Activated T-cell treated with anti-CD3 and anti-CD28 coated beads, Interleukin-2, amount 50 U/mL, for 72 hours (primary cell): ENCODE data around the gene TAAR6. TPM values are rescaled to one million over a fixed set of nuclear protein-coding genes. Genes with fewer than 3 reads are reported as not detected.
A peak's percentile ranks its signal among the peaks of the same experiment; 100 is the strongest.
"Not testable (repeated sequence)": the region's sequence is repeated elsewhere in the genome, so short reads cannot be mapped to it uniquely, and the experiment has no call there.

ENCODE experiments used
- ATAC-seq, 2 donors: fragments of 150-1000 bp; cut with Tn5 transposase; replicated peaks in 1 of 2; 2 replicates each; pipeline ENCODE4 v1.10.0; 2021; ENCODE audit warnings: moderate library complexity in 2 of 2, mild to moderate bottlenecking in 1 of 2
- DNase-seq, 2 donors: peaks; one replicate each; pipeline ENCODE4 v3.0.0; 2021 to 2022; ENCODE audit warnings: mixed read lengths in 1 of 2
- H3K27ac Mint-ChIP-seq: one replicate; pipeline ENCODE4 v1.8.0; 2022; ENCODE audit warnings: mild to moderate bottlenecking, moderate library complexity, mixed read lengths
- H3K27me3 Mint-ChIP-seq: one replicate; pipeline ENCODE4 v1.8.0; 2022; ENCODE audit warnings: low read depth, mixed read lengths
- H3K36me3 Mint-ChIP-seq, 2 donors: one replicate each; pipeline ENCODE4 v1.8.0; 2022; ENCODE audit warnings: mixed read lengths in 2 of 2, mild to moderate bottlenecking in 1 of 2; ENCODE audit not compliant: insufficient read depth in 2 of 2
- H3K4me1 Mint-ChIP-seq: one replicate; pipeline ENCODE4 v1.8.0; 2022; ENCODE audit warnings: low read depth, mixed read lengths
- H3K4me3 Mint-ChIP-seq, 2 donors: one replicate each; pipeline ENCODE4 v1.8.0; 2022; ENCODE audit warnings: mild to moderate bottlenecking in 2 of 2, mixed read lengths in 2 of 2, moderate library complexity in 2 of 2
- H3K9me3 Mint-ChIP-seq, 2 donors: one replicate each; pipeline ENCODE4 v1.8.0; 2022; ENCODE audit warnings: mixed read lengths in 2 of 2
- total RNA-seq, 2 donors: library from RNA; stranded (reverse); gene quantifications; one replicate each; pipeline ENCODE4 v1.2.3, GENCODE V29; 2022

The TAAR6 gene
- total RNA-seq = not detected

GRCh38 chr6:132570221-132570777 is at the start of gene TAAR6:
TSS of gene TAAR6 (plus strand) at chr6:132570322. CDS start at chr6:132570322, 0 bp downstream.
- H3K36me3 Mint-ChIP-seq = no peaks in the 10 kb centered on the region
- DNase-seq (no peak), ATAC-seq (no peak)
- no peaks in the 10 kb centered on the region for H3K9me3 Mint-ChIP-seq
- peaks cover 31% of the 10 kb centered on the region for H3K27me3 Mint-ChIP-seq
- no peak within 1 kb of the TSS for H3K27ac Mint-ChIP-seq
- H3K4me1 Mint-ChIP-seq = no peaks in the 10 kb centered on the region
- H3K4me3 Mint-ChIP-seq = no peak within 1 kb of the TSS

GRCh38 chr6:132520953-132521352 is 49.2 kb upstream of the TAAR6 start:
- Mint-ChIP-seq H3K27ac (no peak overlapping the region), H3K4me1 (no peaks in the 10 kb centered on the region), H3K4me3 (no peak overlapping the region), H3K36me3 (no peaks in the 10 kb centered on the region), H3K27me3 (peaks cover 28% of the 10 kb centered on the region), H3K9me3 (no peaks in the 10 kb centered on the region)
- ATAC-seq (no peak), DNase-seq (no peak)

GRCh38 chr6:132524646-132525045 is 45.5 kb upstream of the TAAR6 start:
- Mint-ChIP-seq H3K9me3 (no peaks in the 10 kb centered on the region), H3K4me3 (no peak overlapping the region), H3K4me1 (no peaks in the 10 kb centered on the region), H3K27ac (no peak overlapping the region), H3K27me3 (peaks cover 21% of the 10 kb centered on the region), H3K36me3 (no peaks in the 10 kb centered on the region)
- no peak for ATAC-seq
- DNase-seq = no peak

- Mint-ChIP-seq H3K27ac (no peak overlapping the region), H3K36me3 (no peaks in the 10 kb centered on the region), H3K27me3 (peaks cover 21% of the 10 kb centered on the region), H3K9me3 (no peaks in the 10 kb centered on the region), H3K4me3 (no peak overlapping the region), H3K4me1 (no peaks in the 10 kb centered on the region)
- no peak for ATAC-seq
- DNase-seq = no peak
These were observed 44.3 kb upstream of the TAAR6 start for GRCh38 chr6:132525866-132526265.

- no peak overlapping the region for H3K4me3 Mint-ChIP-seq
- ATAC-seq = no peak
- peaks cover 21% of the 10 kb centered on the region for H3K27me3 Mint-ChIP-seq
- no peak for DNase-seq
- no peaks in the 10 kb centered on the region for H3K9me3 Mint-ChIP-seq
- no peak overlapping the region for H3K27ac Mint-ChIP-seq
- H3K4me1 Mint-ChIP-seq = no peaks in the 10 kb centered on the region
- H3K36me3 Mint-ChIP-seq = no peaks in the 10 kb centered on the region
These were observed 43.7 kb upstream of the TAAR6 start for GRCh38 chr6:132526461-132526860.

GRCh38 chr6:132527791-132528190 is 42.3 kb upstream of the TAAR6 start:
- no peak for DNase-seq
- H3K4me3 Mint-ChIP-seq = no peak overlapping the region
- H3K27ac Mint-ChIP-seq = no peak overlapping the region
- H3K9me3 Mint-ChIP-seq = no peaks in the 10 kb centered on the region
- H3K27me3 Mint-ChIP-seq = peaks cover 21% of the 10 kb centered on the region
- H3K4me1 Mint-ChIP-seq = no peaks in the 10 kb centered on the region
- no peaks in the 10 kb centered on the region for H3K36me3 Mint-ChIP-seq
- no peak for ATAC-seq

- Mint-ChIP-seq H3K27me3 (peaks cover 8% of the 10 kb centered on the region), H3K9me3 (no peaks in the 10 kb centered on the region), H3K36me3 (no peaks in the 10 kb centered on the region), H3K27ac (no peak overlapping the region), H3K4me1 (no peaks in the 10 kb centered on the region), H3K4me3 (peak overlapping the region in 1 of 2 donors; percentile 31)
- ATAC-seq (peak; percentile 65 to 76), DNase-seq (peak; percentile 70 to 75)
These were observed 39.7 kb upstream of the TAAR6 start for GRCh38 chr6:132530293-132530974.

- H3K4me3 Mint-ChIP-seq, H3K4me1 Mint-ChIP-seq, H3K9me3 Mint-ChIP-seq, ATAC-seq, DNase-seq, H3K36me3 Mint-ChIP-seq, H3K27ac Mint-ChIP-seq: not testable (repeated sequence)
- peaks cover 15% of the 10 kb centered on the region for H3K27me3 Mint-ChIP-seq
These were observed 35.6 kb upstream of the TAAR6 start for GRCh38 chr6:132534546-132534945.

GRCh38 chr6:132537145-132537544 is 33.0 kb upstream of the TAAR6 start:
- ATAC-seq = no peak
- Mint-ChIP-seq H3K4me1 (no peaks in the 10 kb centered on the region), H3K36me3 (no peaks in the 10 kb centered on the region)

GRCh38 chr6:132537977-132538376 is 32.1 kb upstream of the TAAR6 start, which contains the start of gene TAAR9:
TSS of gene TAAR9 (plus strand) at chr6:132538277. CDS start at chr6:132538290, 13 bp downstream.
- Mint-ChIP-seq H3K27me3 (peaks cover 26% of the 10 kb centered on the region), H3K4me3 (no peak within 1 kb of the TSS), H3K36me3 (no peaks in the 10 kb centered on the region), H3K4me1 (no peaks in the 10 kb centered on the region), H3K27ac (no peak within 1 kb of the TSS), H3K9me3 (no peaks in the 10 kb centered on the region)
- DNase-seq (no peak), ATAC-seq (no peak)

More at GRCh38 chr6:132537145-132537544, 33.0 kb upstream of the TAAR6 start:
- H3K27ac Mint-ChIP-seq = no peak overlapping the region
- no peak for DNase-seq
- H3K27me3 Mint-ChIP-seq = peaks cover 26% of the 10 kb centered on the region
- H3K4me3 Mint-ChIP-seq = no peak overlapping the region
- no peaks in the 10 kb centered on the region for H3K9me3 Mint-ChIP-seq

- H3K27ac Mint-ChIP-seq = no peak overlapping the region
- no peaks in the 10 kb centered on the region for H3K9me3 Mint-ChIP-seq
These were observed 25.3 kb upstream of the TAAR6 start for GRCh38 chr6:132544826-132545225.

GRCh38 chr6:132548746-132549463 is 21.2 kb upstream of the TAAR6 start:
- peaks cover 31% of the 10 kb centered on the region for H3K27me3 Mint-ChIP-seq
- H3K36me3 Mint-ChIP-seq = no peaks in the 10 kb centered on the region
- ATAC-seq (no peak), DNase-seq (no peak)
- H3K9me3 Mint-ChIP-seq = no peaks in the 10 kb centered on the region
- H3K4me3 Mint-ChIP-seq = no peak overlapping the region
- no peaks in the 10 kb centered on the region for H3K4me1 Mint-ChIP-seq
- H3K27ac Mint-ChIP-seq = no peak overlapping the region

More at GRCh38 chr6:132544826-132545225, 25.3 kb upstream of the TAAR6 start:
- Mint-ChIP-seq H3K36me3 (no peaks in the 10 kb centered on the region), H3K4me3 (no peak overlapping the region), H3K27me3 (peaks cover 35% of the 10 kb centered on the region), H3K4me1 (no peaks in the 10 kb centered on the region)
- DNase-seq = no peak
- no peak for ATAC-seq

- no peaks in the 10 kb centered on the region for H3K4me1 Mint-ChIP-seq
- ATAC-seq = no peak
These were observed 18.9 kb upstream of the TAAR6 start for GRCh38 chr6:132551214-132551613.

More at GRCh38 chr6:132551214-132551613, 18.9 kb upstream of the TAAR6 start:
- H3K9me3 Mint-ChIP-seq = no peaks in the 10 kb centered on the region
- DNase-seq = no peak
- H3K4me3 Mint-ChIP-seq = no peak overlapping the region
- no peaks in the 10 kb centered on the region for H3K36me3 Mint-ChIP-seq
- peaks cover 35% of the 10 kb centered on the region for H3K27me3 Mint-ChIP-seq
- no peak overlapping the region for H3K27ac Mint-ChIP-seq
